Measurements from ENCODE around the gene HIP1R.
A peak's percentile ranks its signal among the peaks of the same experiment; 100 is the strongest.

DNA sequence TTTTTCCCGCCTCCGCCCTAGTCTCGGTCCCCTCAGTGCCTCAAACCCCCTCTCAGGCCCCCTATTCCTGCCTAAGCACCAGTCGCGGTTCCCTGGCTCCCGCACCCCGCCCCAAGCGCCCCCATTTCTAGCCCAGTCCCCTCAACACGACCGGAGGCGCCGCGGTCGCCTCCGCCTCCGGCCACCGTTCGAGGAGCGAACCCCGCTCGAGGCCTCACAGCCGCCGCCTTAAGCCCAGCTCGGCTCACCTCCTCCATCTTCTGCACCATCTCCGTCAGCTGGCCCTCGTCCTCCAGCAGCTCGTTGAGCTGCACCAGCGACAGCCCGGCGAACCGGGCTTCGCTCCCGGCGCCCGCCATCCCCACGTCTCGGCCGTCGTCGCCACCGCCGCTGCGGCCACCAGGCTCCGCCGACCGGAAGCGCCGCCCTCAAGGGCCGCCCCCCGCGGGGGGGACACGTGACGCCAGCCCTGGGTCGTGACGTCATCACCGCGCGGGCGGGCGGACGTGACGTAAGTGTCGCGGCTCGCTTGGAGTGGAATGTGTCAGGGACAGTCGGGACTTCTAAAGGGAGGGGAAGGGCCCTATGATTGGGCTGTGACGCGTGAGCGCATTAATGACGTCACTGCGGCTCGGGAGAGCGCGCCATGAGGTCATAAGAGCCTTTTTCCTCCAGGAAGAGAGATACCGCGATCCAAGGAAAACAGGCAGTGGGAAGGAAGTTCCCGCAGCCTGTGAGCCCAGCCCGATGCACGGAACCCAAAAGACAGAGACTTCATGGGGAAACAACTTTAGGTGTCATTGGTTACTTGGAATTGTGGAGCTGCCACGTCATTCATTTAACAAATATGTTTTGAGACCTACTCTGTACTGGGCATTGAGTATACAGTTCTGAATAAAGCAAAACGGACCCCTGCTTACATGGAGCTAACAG is 60.7 kb downstream of the HIP1R start, which contains the start of gene VPS37B:
- TF ChIP-seq POLR2A (IDR thresholded peaks at IDR 0.05) (peak; percentile 42 to 91), POLR2AphosphoS5 (IDR thresholded peaks at IDR 0.05; ENCODE audit: insufficient read depth in 1 of 2, low read depth in 1 of 2) (peak in 1 of 2 donors; percentile 76)
- TF ChIP-seq, protein P1, sequence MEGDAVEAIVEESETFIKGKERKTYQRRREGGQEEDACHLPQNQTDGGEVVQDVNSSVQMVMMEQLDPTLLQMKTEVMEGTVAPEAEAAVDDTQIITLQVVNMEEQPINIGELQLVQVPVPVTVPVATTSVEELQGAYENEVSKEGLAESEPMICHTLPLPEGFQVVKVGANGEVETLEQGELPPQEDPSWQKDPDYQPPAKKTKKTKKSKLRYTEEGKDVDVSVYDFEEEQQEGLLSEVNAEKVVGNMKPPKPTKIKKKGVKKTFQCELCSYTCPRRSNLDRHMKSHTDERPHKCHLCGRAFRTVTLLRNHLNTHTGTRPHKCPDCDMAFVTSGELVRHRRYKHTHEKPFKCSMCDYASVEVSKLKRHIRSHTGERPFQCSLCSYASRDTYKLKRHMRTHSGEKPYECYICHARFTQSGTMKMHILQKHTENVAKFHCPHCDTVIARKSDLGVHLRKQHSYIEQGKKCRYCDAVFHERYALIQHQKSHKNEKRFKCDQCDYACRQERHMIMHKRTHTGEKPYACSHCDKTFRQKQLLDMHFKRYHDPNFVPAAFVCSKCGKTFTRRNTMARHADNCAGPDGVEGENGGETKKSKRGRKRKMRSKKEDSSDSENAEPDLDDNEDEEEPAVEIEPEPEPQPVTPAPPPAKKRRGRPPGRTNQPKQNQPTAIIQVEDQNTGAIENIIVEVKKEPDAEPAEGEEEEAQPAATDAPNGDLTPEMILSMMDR (IDR thresholded peaks at IDR 0.05) = peak in 1 of 3 experiments; percentile 22
